NCI-H1048 (cell line): ENCODE data around the gene FAF1.

Experiments used
- DNase-seq: peaks from one replicate; lab custom pipeline; 2025; lab: John Stamatoyannopoulos, UW

The FAF1 gene

GRCh38 chr1:50633465-50633864 lies 326.6 kb downstream of the FAF1 start:
- DNase-seq: no peak

GRCh38 chr1:50631161-50631560 lies 328.9 kb downstream of the FAF1 start:
- no peak for DNase-seq

- no peak for DNase-seq
These were observed 337.8 kb downstream of the FAF1 start for GRCh38 chr1:50622259-50622658.

- DNase-seq: no peak
These were observed 339.3 kb downstream of the FAF1 start for GRCh38 chr1:50620680-50621329.

- no peak for DNase-seq
These were observed 344.9 kb downstream of the FAF1 start for GRCh38 chr1:50615036-50615750.

GRCh38 chr1:50611675-50612074 lies 348.4 kb downstream of the FAF1 start:
- no peak for DNase-seq

GRCh38 chr1:50610563-50610962 lies 349.5 kb downstream of the FAF1 start:
- DNase-seq: no peak

- DNase-seq: no peak
These were observed 350.6 kb downstream of the FAF1 start for GRCh38 chr1:50609508-50609907.

GRCh38 chr1:50605186-50605875 lies 354.7 kb downstream of the FAF1 start:
- no peak for DNase-seq

- no peak for DNase-seq
These were observed 355.5 kb downstream of the FAF1 start for GRCh38 chr1:50604580-50604979.

- no peak for DNase-seq
These were observed 356.5 kb downstream of the FAF1 start for GRCh38 chr1:50603274-50604271.

- no peak for DNase-seq
These were observed 360.5 kb downstream of the FAF1 start for GRCh38 chr1:50599546-50599945.

- DNase-seq: no peak
These were observed 364.2 kb downstream of the FAF1 start for GRCh38 chr1:50595874-50596273.

- DNase-seq: no peak
These were observed 366.6 kb downstream of the FAF1 start for GRCh38 chr1:50593515-50593914.

- no peak for DNase-seq
These were observed 368.5 kb downstream of the FAF1 start for GRCh38 chr1:50591598-50591997.

- DNase-seq: no peak
These were observed 377.7 kb downstream of the FAF1 start for GRCh38 chr1:50582346-50582745.

GRCh38 chr1:50570066-50570468 lies 390.0 kb downstream of the FAF1 start:
- no peak for DNase-seq

- DNase-seq: no peak
These were observed 391.3 kb downstream of the FAF1 start for GRCh38 chr1:50568782-50569181.

GRCh38 chr1:50566405-50566804 lies 393.7 kb downstream of the FAF1 start:
- no peak for DNase-seq

GRCh38 chr1:50564417-50564816 lies 395.6 kb downstream of the FAF1 start:
- DNase-seq: no peak

- no peak for DNase-seq
These were observed 398.0 kb downstream of the FAF1 start for GRCh38 chr1:50562106-50562505.

GRCh38 chr1:50559421-50559820 lies 400.6 kb downstream of the FAF1 start:
- no peak for DNase-seq
